HepG2 (cell line): ENCODE data around the gene MEPCE. TPM values are rescaled to one million over a fixed set of nuclear protein-coding genes. Genes with fewer than 3 reads are reported as not detected.

Experiments
- AHDC1 ChIP-seq: sonication (generic); formaldehyde crosslinking; IDR thresholded peaks from 2 replicates; pipeline ENCODE4 v1.5.1; 2020; ENCODE audit warnings: mild to moderate bottlenecking, missing genetic modification reagents, borderline replicate concordance
- ATF4 ChIP-seq, 2 experiments: fragments of 450-650 bp in 1 of 2; sonication (generic) in 1 of 2; formaldehyde crosslinking; IDR thresholded peaks; 2 replicates each; pipeline versions ENCODE4 v1.5.0 to v1.8.0; 2020 to 2022; ENCODE audit warnings: mild to moderate bottlenecking in 1 of 2, missing genetic modification reagents in 1 of 2
- ATF5 ChIP-seq: sonication (generic); formaldehyde crosslinking; IDR thresholded peaks from 2 replicates; pipeline ENCODE4 v1.4.0; 2020; ENCODE audit warnings: mild to moderate bottlenecking, low read depth, missing genetic modification reagents
- CEBPG ChIP-seq: IDR thresholded peaks from 2 replicates; pipeline ENCODE4 v1.6.1; 2016
- JUND ChIP-seq: sonication (generic); formaldehyde crosslinking; IDR thresholded peaks from 2 replicates; pipeline ENCODE4 v1.8.0; 2022; ENCODE audit warnings: mild to moderate bottlenecking, missing genetic modification reagents
- RFXANK ChIP-seq: IDR thresholded peaks from 2 replicates; pipeline ENCODE4 v1.6.1; 2016
- SMAD3 ChIP-seq: sonication (generic); formaldehyde crosslinking; IDR thresholded peaks from 2 replicates; pipeline ENCODE4 v1.4.0; 2020; ENCODE audit warnings: missing genetic modification reagents
- TP53 ChIP-seq: sonication (generic); formaldehyde crosslinking; conservative IDR thresholded peaks from 2 replicates; pipeline ENCODE4 v1.4.0; 2020; ENCODE audit warnings: missing genetic modification reagents
- YEATS2 ChIP-seq: sonication (generic); formaldehyde crosslinking; IDR thresholded peaks from 2 replicates; pipeline ENCODE4 v1.4.0; 2020; ENCODE audit warnings: missing genetic modification reagents, borderline replicate concordance
- YY1 ChIP-seq: IDR thresholded peaks from 2 replicates; pipeline ENCODE4 v1.6.1; 2011; ENCODE audit warnings: low read length, low read depth, moderate library complexity, mild to moderate bottlenecking; ENCODE audit not compliant: insufficient read depth, insufficient replicate concordance
- ZMYM3 ChIP-seq: sonication (generic); formaldehyde crosslinking; IDR thresholded peaks from 2 replicates; pipeline ENCODE4 v1.5.1; 2020; ENCODE audit warnings: mild to moderate bottlenecking, missing genetic modification reagents
- ZNF142 ChIP-seq: sonication (generic); formaldehyde crosslinking; IDR thresholded peaks from 2 replicates; pipeline ENCODE4 v1.4.0; 2020; ENCODE audit warnings: missing genetic modification reagents
- ZNF605 ChIP-seq: sonication (generic); formaldehyde crosslinking; IDR thresholded peaks from 2 replicates; pipeline ENCODE4 v1.8.0; 2022; ENCODE audit warnings: mild to moderate bottlenecking, missing genetic modification reagents
- ZNF619 ChIP-seq: sonication (generic); formaldehyde crosslinking; IDR thresholded peaks from 2 replicates; pipeline ENCODE4 v1.4.0; 2020; ENCODE audit warnings: mild to moderate bottlenecking, missing genetic modification reagents
- ZNF737 ChIP-seq: sonication (generic); formaldehyde crosslinking; IDR thresholded peaks from 2 replicates; pipeline ENCODE4 v1.5.0; 2020; ENCODE audit warnings: missing genetic modification reagents, mild to moderate bottlenecking, borderline replicate concordance
- ZNF781 ChIP-seq: sonication (generic); formaldehyde crosslinking; IDR thresholded peaks from 2 replicates; pipeline ENCODE4 v1.5.1; 2020; ENCODE audit warnings: borderline replicate concordance, mild to moderate bottlenecking, missing genetic modification reagents; ENCODE audit errors: not compliant biosample characterization
- polyA plus RNA-seq, 8 experiments: library from polyadenylated mRNA; depleted of rRNA in 3 of 8; stranded (reverse) in 7 of 8; unstranded in 1 of 8; fragments of >200 nt; fragmentation: Illumina TruSeq in 4 of 8; extraction: Trizol in 4 of 8; gene quantifications; 2 replicates each; pipeline versions ENCODE4 v1.2.1 to v1.2.3, GENCODE V29; 2011 to 2016; ENCODE audit warnings: low read depth in 4 of 8, missing spikeins in 1 of 8, mixed read lengths in 1 of 8; ENCODE audit not compliant: insufficient read depth in 1 of 8
- total RNA-seq, 5 experiments: library from RNA; depleted of rRNA; stranded (reverse); fragments of >200 nt; fragmentation: Illumina TruSeq; extraction: Trizol; gene quantifications; 2 replicates each; pipeline ENCODE4 v1.2.3, GENCODE V29; 2016; ENCODE audit warnings: low read depth in 1 of 5

The MEPCE gene
- total and polyA plus RNA-seq, 2 of the 13 experiments (the other 11 are each of a cell fraction or from before 2014, with no cell fraction given), result 12.3 to 26.0 TPM

GRCh38 chr7:100429637-100430492, at the start of gene MEPCE (continued):
- TF ChIP-seq ZNF142 (CRISPR knock-in tag) (no peak), JUND (CRISPR knock-in tag) (no peak), ATF5 (no peak), ZNF737 (CRISPR knock-in tag) (no peak), ATF4 (CRISPR knock-in tag; IDR thresholded peaks at IDR 0.05) (no peak), YY1 (no peak), ZMYM3 (CRISPR knock-in tag) (no peak), YEATS2 (CRISPR knock-in tag) (0 out of 2 replicates have a peak, but pooled peaks have one; percentile 47), TP53 (no peak), SMAD3 (no peak), AHDC1 (CRISPR knock-in tag) (no peak), CEBPG (CRISPR knock-in tag) (no peak), ZNF619 (CRISPR knock-in tag) (no peak), ZNF781 (CRISPR knock-in tag) (no peak), ZNF605 (no peak), RFXANK (CRISPR knock-in tag) (no peak)
